ENCODE results near the gene DOC2B.

GRCh38 chr17:161481-161880, 20.0 kb downstream of the DOC2B start:
- TF ChIP-seq TAF1 (IDR thresholded peaks at IDR 0.05; ENCODE audit: low read depth, low read length) (no peak), EP300 (IDR thresholded peaks at IDR 0.05; ENCODE audit: borderline replicate concordance in 1 of 2, low read depth in 2 of 2, low read length in 2 of 2) (no peak), ZNF274 (IDR thresholded peaks at IDR 0.05; ENCODE audit: borderline replicate concordance, extremely low read depth, low read length) (no peak)
- TF ChIP-seq, protein P1, sequence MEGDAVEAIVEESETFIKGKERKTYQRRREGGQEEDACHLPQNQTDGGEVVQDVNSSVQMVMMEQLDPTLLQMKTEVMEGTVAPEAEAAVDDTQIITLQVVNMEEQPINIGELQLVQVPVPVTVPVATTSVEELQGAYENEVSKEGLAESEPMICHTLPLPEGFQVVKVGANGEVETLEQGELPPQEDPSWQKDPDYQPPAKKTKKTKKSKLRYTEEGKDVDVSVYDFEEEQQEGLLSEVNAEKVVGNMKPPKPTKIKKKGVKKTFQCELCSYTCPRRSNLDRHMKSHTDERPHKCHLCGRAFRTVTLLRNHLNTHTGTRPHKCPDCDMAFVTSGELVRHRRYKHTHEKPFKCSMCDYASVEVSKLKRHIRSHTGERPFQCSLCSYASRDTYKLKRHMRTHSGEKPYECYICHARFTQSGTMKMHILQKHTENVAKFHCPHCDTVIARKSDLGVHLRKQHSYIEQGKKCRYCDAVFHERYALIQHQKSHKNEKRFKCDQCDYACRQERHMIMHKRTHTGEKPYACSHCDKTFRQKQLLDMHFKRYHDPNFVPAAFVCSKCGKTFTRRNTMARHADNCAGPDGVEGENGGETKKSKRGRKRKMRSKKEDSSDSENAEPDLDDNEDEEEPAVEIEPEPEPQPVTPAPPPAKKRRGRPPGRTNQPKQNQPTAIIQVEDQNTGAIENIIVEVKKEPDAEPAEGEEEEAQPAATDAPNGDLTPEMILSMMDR (IDR thresholded peaks at IDR 0.05; ENCODE audit: control extremely low read depth in 1 of 3, insufficient read depth in 1 of 3, low read depth in 1 of 3, low read length in 3 of 3): no peak

All from H1 (cell line).